Endodermal cell (in vitro differentiated cells): Measurements from ENCODE around the gene DNAH11. TPM values are rescaled to one million over a fixed set of nuclear protein-coding genes. Genes with fewer than 3 reads are reported as not detected.

Source experiments
- DNase-seq: peaks from one replicate; pipeline ENCODE4 v3.0.0-alpha.2; 2017
- H3K27ac ChIP-seq: 2 replicates; pipeline ENCODE4 v1.5.1; 2013; ENCODE audit warnings: mild to moderate bottlenecking, low read depth, low read length, moderate library complexity
- H3K27me3 ChIP-seq: 2 replicates; pipeline ENCODE4 v1.6.1; 2013; ENCODE audit warnings: mild to moderate bottlenecking, low read length, moderate library complexity; ENCODE audit not compliant: insufficient read depth, control insufficient read depth, poor library complexity, severe bottlenecking
- H3K36me3 ChIP-seq: 2 replicates; pipeline ENCODE4 v1.7.0; 2013; ENCODE audit warnings: mild to moderate bottlenecking, low read length, moderate library complexity; ENCODE audit not compliant: control insufficient read depth, insufficient read depth
- H3K4me1 ChIP-seq: one replicate; pipeline ENCODE4 v1.7.0; 2013; ENCODE audit warnings: low read length; ENCODE audit not compliant: control insufficient read depth, insufficient read depth
- H3K4me3 ChIP-seq: 2 replicates; pipeline ENCODE4 v1.5.1; 2013; ENCODE audit warnings: mild to moderate bottlenecking, low read length, moderate library complexity
- H3K9ac ChIP-seq: 2 replicates; pipeline ENCODE4 v1.6.1; 2013; ENCODE audit warnings: mild to moderate bottlenecking, low read length, moderate library complexity; ENCODE audit not compliant: poor library complexity, severe bottlenecking; ENCODE audit errors: extremely low read depth
- H3K9me3 ChIP-seq: 2 replicates; pipeline ENCODE4 v1.6.1; 2013; ENCODE audit warnings: mild to moderate bottlenecking, low read length, moderate library complexity; ENCODE audit not compliant: control insufficient read depth
- H3K27ac Mint-ChIP-seq: 2 replicates; pipeline ENCODE4 v1.8.0; 2020; ENCODE audit warnings: mixed read lengths
- H3K27me3 Mint-ChIP-seq: 2 replicates; pipeline ENCODE4 v1.8.0; 2021; ENCODE audit warnings: mild to moderate bottlenecking, mixed read lengths; ENCODE audit not compliant: insufficient read depth
- H3K36me3 Mint-ChIP-seq: 2 replicates; pipeline ENCODE4 v1.8.0; 2020; ENCODE audit warnings: low read depth, mixed read lengths
- H3K4me1 Mint-ChIP-seq: 2 replicates; pipeline ENCODE4 v1.8.0; 2020; ENCODE audit warnings: mixed read lengths
- H3K4me3 Mint-ChIP-seq: 2 replicates; pipeline ENCODE4 v1.8.0; 2020; ENCODE audit warnings: mild to moderate bottlenecking, moderate library complexity, mixed read lengths
- H3K9me3 Mint-ChIP-seq: 2 replicates; pipeline ENCODE4 v1.8.0; 2020; ENCODE audit warnings: mild to moderate bottlenecking, mixed read lengths
- WGBS, 2 experiments: methylation state at CpG; one replicate each; pipeline versions ENCODE4 v1.1.5 to v1.1.7; 2013; ENCODE audit warnings: missing lambda C conversion rate in 2 of 2, mixed read lengths in 1 of 2; ENCODE audit not compliant: insufficient coverage in 1 of 2, insufficient read length in 1 of 2; 5-methylcytosine and 5-hydroxymethylcytosine counted together
- total RNA-seq, 2 donors: library from RNA; stranded (reverse); fragmentation: NEBNext Ultra II Directional in 1 of 2; extraction: Animal tissue kit (Norgen Biotek cat#: 25700) in 1 of 2; gene quantifications; 2 replicates in 1 of 2; 3 replicates in 1 of 2; pipeline ENCODE4 v1.2.1, GENCODE V29; 2021
- TF ChIP-seq, protein P1 (sequence below): fragments of 200-600 bp; sonication (generic); conservative IDR thresholded peaks from 2 replicates; pipeline ENCODE4 v1.5.0; 2021; ENCODE audit warnings: antibody characterized with exemption, mild to moderate bottlenecking

Gene DNAH11
- total RNA-seq, 2 donors from 2014 or later: 0.80 to 0.99 TPM

- Mint-ChIP-seq H3K27me3 (peaks cover 8% of the 10 kb centered on the region), H3K36me3 (peaks cover 32% of the 10 kb centered on the region), H3K27ac (no peak overlapping the region), H3K4me3 (no peak overlapping the region), H3K4me1 (no peaks in the 10 kb centered on the region), H3K9me3 (no peaks in the 10 kb centered on the region)
- TF ChIP-seq, protein P1, sequence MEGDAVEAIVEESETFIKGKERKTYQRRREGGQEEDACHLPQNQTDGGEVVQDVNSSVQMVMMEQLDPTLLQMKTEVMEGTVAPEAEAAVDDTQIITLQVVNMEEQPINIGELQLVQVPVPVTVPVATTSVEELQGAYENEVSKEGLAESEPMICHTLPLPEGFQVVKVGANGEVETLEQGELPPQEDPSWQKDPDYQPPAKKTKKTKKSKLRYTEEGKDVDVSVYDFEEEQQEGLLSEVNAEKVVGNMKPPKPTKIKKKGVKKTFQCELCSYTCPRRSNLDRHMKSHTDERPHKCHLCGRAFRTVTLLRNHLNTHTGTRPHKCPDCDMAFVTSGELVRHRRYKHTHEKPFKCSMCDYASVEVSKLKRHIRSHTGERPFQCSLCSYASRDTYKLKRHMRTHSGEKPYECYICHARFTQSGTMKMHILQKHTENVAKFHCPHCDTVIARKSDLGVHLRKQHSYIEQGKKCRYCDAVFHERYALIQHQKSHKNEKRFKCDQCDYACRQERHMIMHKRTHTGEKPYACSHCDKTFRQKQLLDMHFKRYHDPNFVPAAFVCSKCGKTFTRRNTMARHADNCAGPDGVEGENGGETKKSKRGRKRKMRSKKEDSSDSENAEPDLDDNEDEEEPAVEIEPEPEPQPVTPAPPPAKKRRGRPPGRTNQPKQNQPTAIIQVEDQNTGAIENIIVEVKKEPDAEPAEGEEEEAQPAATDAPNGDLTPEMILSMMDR: no peak
- 93% methylated on average over 5 of the region's 5 CpGs for WGBS, 2 experiments
- Histone ChIP-seq H3K4me1 (no peaks in the 10 kb centered on the region), H3K9ac (no peak overlapping the region), H3K36me3 (no peaks in the 10 kb centered on the region), H3K4me3 (no peak overlapping the region), H3K27ac (no peak overlapping the region), H3K9me3 (no peaks in the 10 kb centered on the region), H3K27me3 (no peaks in the 10 kb centered on the region)
- no peak for DNase-seq
Measured at GRCh38 chr7:21908746-21909145, 365.9 kb downstream of the DNAH11 start.

- Histone ChIP-seq H3K36me3 (no peaks in the 10 kb centered on the region), H3K27ac (no peak overlapping the region), H3K4me1 (no peaks in the 10 kb centered on the region), H3K9ac (no peak overlapping the region), H3K27me3 (no peaks in the 10 kb centered on the region), H3K9me3 (no peaks in the 10 kb centered on the region), H3K4me3 (no peak overlapping the region)
- H3K36me3 Mint-ChIP-seq: peaks cover 33% of the 10 kb centered on the region
- 92 to 100% methylated on average over 4 to 6 of the region's 6 CpGs for WGBS, 2 experiments
- DNase-seq: no peak
- peaks cover 22% of the 10 kb centered on the region for H3K27me3 Mint-ChIP-seq
- H3K4me1 Mint-ChIP-seq: no peaks in the 10 kb centered on the region
- H3K9me3 Mint-ChIP-seq: no peaks in the 10 kb centered on the region
- no peak overlapping the region for H3K4me3 Mint-ChIP-seq
- TF ChIP-seq, protein P1: no peak
- no peak overlapping the region for H3K27ac Mint-ChIP-seq
Measured at GRCh38 chr7:21910253-21910652, 367.4 kb downstream of the DNAH11 start.

GRCh38 chr7:21911341-21911875 is 368.6 kb downstream of the DNAH11 start:
- 82 to 91% methylated on average over 3 to 8 of the region's 8 CpGs for WGBS, 2 experiments
- Mint-ChIP-seq H3K4me1 (no peaks in the 10 kb centered on the region), H3K36me3 (peaks cover 30% of the 10 kb centered on the region)

More at GRCh38 chr7:21911341-21911875, 368.6 kb downstream of the DNAH11 start:
- H3K36me3 ChIP-seq: no peaks in the 10 kb centered on the region
- DNase-seq: no peak
- H3K4me3 ChIP-seq: no peak overlapping the region
- no peak overlapping the region for H3K27ac ChIP-seq
- TF ChIP-seq, protein P1: no peak
- H3K4me1 ChIP-seq: no peaks in the 10 kb centered on the region
- H3K27ac Mint-ChIP-seq: no peak overlapping the region
- no peaks in the 10 kb centered on the region for H3K9me3 Mint-ChIP-seq
- H3K27me3 Mint-ChIP-seq: peaks cover 25% of the 10 kb centered on the region
- H3K9me3 ChIP-seq: no peaks in the 10 kb centered on the region
- no peak overlapping the region for H3K4me3 Mint-ChIP-seq
- no peaks in the 10 kb centered on the region for H3K27me3 ChIP-seq
- H3K9ac ChIP-seq: no peak overlapping the region
